H9 (cell line): ENCODE results near the gene IMPACT. TPM values are rescaled to one million over a fixed set of nuclear protein-coding genes. Genes with fewer than 3 reads are reported as not detected.

Source experiments
- DNase-seq: peaks from one replicate; pipeline ENCODE4 v3.0.0-alpha.2; 2017
- H2AFZ ChIP-seq: one replicate; pipeline ENCODE4 v1.6.1; 2013; ENCODE audit warnings: mild to moderate bottlenecking, low read length, control low read depth, moderate library complexity
- H2AK5ac ChIP-seq: 2 replicates; pipeline ENCODE4 v1.6.1; 2013; ENCODE audit warnings: low read length, control low read depth, mixed read lengths; ENCODE audit not compliant: insufficient read length
- H2BK120ac ChIP-seq: one replicate; pipeline ENCODE4 v1.6.1; 2013; ENCODE audit warnings: low read depth, mild to moderate bottlenecking, low read length, control low read depth, inconsistent platforms; ENCODE audit not compliant: poor library complexity, severe bottlenecking
- H2BK12ac ChIP-seq: 2 replicates; pipeline ENCODE4 v1.6.1; 2013; ENCODE audit warnings: low read length, control low read depth, mixed read lengths, low read depth; ENCODE audit not compliant: insufficient read length
- H2BK15ac ChIP-seq: 2 replicates; pipeline ENCODE4 v1.6.1; 2013; ENCODE audit warnings: low read depth, low read length, control low read depth
- H2BK20ac ChIP-seq: one replicate; pipeline ENCODE4 v1.6.1; 2013; ENCODE audit warnings: low read depth, mild to moderate bottlenecking, low read length, control low read depth, inconsistent platforms; ENCODE audit not compliant: poor library complexity, severe bottlenecking
- H2BK5ac ChIP-seq: 2 replicates; pipeline ENCODE4 v1.6.1; 2013; ENCODE audit warnings: low read length, control low read depth, mixed read lengths; ENCODE audit not compliant: insufficient read length
- H3K14ac ChIP-seq: 2 replicates; pipeline ENCODE4 v1.6.1; 2013; ENCODE audit warnings: low read length, control low read depth; ENCODE audit not compliant: insufficient read depth
- H3K18ac ChIP-seq: 2 replicates; pipeline ENCODE4 v1.6.1; 2013; ENCODE audit warnings: low read depth, mild to moderate bottlenecking, mixed read lengths, low read length, control low read depth; ENCODE audit not compliant: insufficient read length
- H3K23ac ChIP-seq: 2 replicates; pipeline ENCODE4 v1.6.1; 2013; ENCODE audit warnings: low read length, control low read depth, mixed read lengths, low read depth; ENCODE audit not compliant: insufficient read length
- H3K23me2 ChIP-seq: 2 replicates; pipeline ENCODE4 v1.6.1; 2013; ENCODE audit warnings: low read depth, mild to moderate bottlenecking, mixed read lengths, low read length, control low read depth; ENCODE audit not compliant: insufficient read length, poor library complexity, severe bottlenecking
- H3K27ac ChIP-seq: 2 replicates; pipeline ENCODE4 v1.5.1; 2013; ENCODE audit warnings: low read length, control low read depth, mixed read lengths, low read depth; ENCODE audit not compliant: insufficient read length
- H3K27me3 ChIP-seq: 2 replicates; pipeline ENCODE4 v1.6.1; 2013; ENCODE audit warnings: low read length, control low read depth, inconsistent platforms; ENCODE audit not compliant: insufficient read depth
- H3K4ac ChIP-seq: 2 replicates; pipeline ENCODE4 v1.6.1; 2013; ENCODE audit warnings: low read depth, mild to moderate bottlenecking, control low read depth, inconsistent platforms, low read length, moderate library complexity
- H3K4me1 ChIP-seq: 2 replicates; pipeline ENCODE4 v1.6.1; 2013; ENCODE audit warnings: low read length, control low read depth, inconsistent platforms; ENCODE audit not compliant: insufficient read depth
- H3K4me2 ChIP-seq: 2 replicates; pipeline ENCODE4 v1.6.1; 2013; ENCODE audit warnings: low read length, control low read depth, mixed read lengths; ENCODE audit not compliant: insufficient read length, insufficient read depth
- H3K56ac ChIP-seq: 2 replicates; pipeline ENCODE4 v1.6.1; 2013; ENCODE audit warnings: low read depth, mild to moderate bottlenecking, mixed read lengths, low read length, control low read depth; ENCODE audit not compliant: insufficient read length
- H3K79me1 ChIP-seq: 2 replicates; pipeline ENCODE4 v1.6.1; 2013; ENCODE audit warnings: low read depth, mild to moderate bottlenecking, moderate library complexity, low read length, control low read depth, inconsistent platforms; ENCODE audit not compliant: insufficient read depth, poor library complexity, severe bottlenecking
- H3K79me2 ChIP-seq: 2 replicates; pipeline ENCODE4 v1.6.1; 2013; ENCODE audit warnings: low read length, control low read depth, inconsistent platforms; ENCODE audit not compliant: insufficient read depth
- H3K9ac ChIP-seq: 2 replicates; pipeline ENCODE4 v1.6.1; 2013; ENCODE audit warnings: low read length, control low read depth, mixed read lengths; ENCODE audit not compliant: insufficient read length; ENCODE audit errors: extremely low read depth
- H3K9me3 ChIP-seq: one replicate; pipeline ENCODE4 v1.6.1; 2013; ENCODE audit warnings: low read depth, low read length, inconsistent platforms; ENCODE audit not compliant: control insufficient read depth
- H3T11ph ChIP-seq: one replicate; pipeline ENCODE4 v1.6.1; 2013; ENCODE audit warnings: mild to moderate bottlenecking, low read length, control low read depth, inconsistent platforms
- H4K20me1 ChIP-seq: one replicate; pipeline ENCODE4 v1.6.1; 2013; ENCODE audit not compliant: control insufficient read depth, insufficient read length, insufficient read depth
- H4K5ac ChIP-seq: 2 replicates; pipeline ENCODE4 v1.6.1; 2013; ENCODE audit warnings: low read depth, mild to moderate bottlenecking, mixed read lengths, low read length, control low read depth; ENCODE audit not compliant: insufficient read length
- H4K8ac ChIP-seq: replicated peaks from 2 replicates; pipeline ENCODE4 v1.6.1; 2013; ENCODE audit warnings: low read length, control low read depth, mixed read lengths, low read depth; ENCODE audit not compliant: insufficient read length
- H4K91ac ChIP-seq: 2 replicates; pipeline ENCODE4 v1.6.1; 2013; ENCODE audit warnings: low read depth, mild to moderate bottlenecking, moderate library complexity, mixed read lengths, low read length, control low read depth; ENCODE audit not compliant: insufficient read length
- H3K27ac Mint-ChIP-seq, 3 experiments: 2 replicates in 2 of 3; 3 replicates in 1 of 3; pipeline ENCODE4 v1.8.0; 2020 to 2021; ENCODE audit warnings: mixed read lengths in 3 of 3, mild to moderate bottlenecking in 1 of 3, moderate library complexity in 1 of 3
- H3K27me3 Mint-ChIP-seq: 2 replicates; pipeline ENCODE4 v1.8.0; 2021; ENCODE audit warnings: low read depth, mild to moderate bottlenecking, moderate library complexity, mixed read lengths
- H3K36me3 Mint-ChIP-seq, 3 experiments: 2 replicates in 2 of 3; 3 replicates in 1 of 3; pipeline ENCODE4 v1.8.0; 2020 to 2021; ENCODE audit warnings: low read depth in 3 of 3, mixed read lengths in 3 of 3; ENCODE audit not compliant: insufficient read depth in 1 of 3
- H3K4me1 Mint-ChIP-seq, 2 experiments: 2 replicates each; pipeline ENCODE4 v1.8.0; 2020; ENCODE audit warnings: mixed read lengths in 2 of 2
- H3K4me3 Mint-ChIP-seq, 2 experiments: 2 replicates in 1 of 2; 3 replicates in 1 of 2; pipeline ENCODE4 v1.8.0; 2020 to 2021; ENCODE audit warnings: mild to moderate bottlenecking in 2 of 2, mixed read lengths in 2 of 2, moderate library complexity in 1 of 2
- H3K9me3 Mint-ChIP-seq, 2 experiments: 2 replicates in 1 of 2; 3 replicates in 1 of 2; pipeline ENCODE4 v1.8.0; 2020; ENCODE audit warnings: mild to moderate bottlenecking in 2 of 2, mixed read lengths in 2 of 2, moderate library complexity in 1 of 2
- CTCF ChIP-seq: fragments of 200-600 bp; sonication (generic); conservative IDR thresholded peaks from 3 replicates; pipeline ENCODE4 v1.8.0; 2021; ENCODE audit warnings: antibody characterized with exemption, mild to moderate bottlenecking
- WGBS: extraction: QIAGEN DNeasy Blood & Tissue Kit; methylation state at CpG from one replicate; pipeline ENCODE4 v1.1.7; 2013; ENCODE audit warnings: missing lambda C conversion rate, low lambda C conversion rate, mixed read lengths; ENCODE audit not compliant: insufficient read length; ENCODE audit errors: extremely low coverage; 5-methylcytosine and 5-hydroxymethylcytosine counted together
- total RNA-seq: library from RNA; stranded (reverse); gene quantifications from 2 replicates; pipeline ENCODE4 v1.2.1, GENCODE V29; 2021

The IMPACT gene
- total RNA-seq, 1 experiment from 2014 or later: 41.9 TPM

GRCh38 chr18:24404591-24404990 is 21.9 kb upstream of the IMPACT start:
- Histone ChIP-seq H3K56ac (no peak overlapping the region), H2BK15ac (no peak overlapping the region), H3K4me2 (no peak overlapping the region), H3K9ac (no peak overlapping the region), H3K27ac (no peak overlapping the region), H2BK120ac (no peak overlapping the region), H3K14ac (no peak overlapping the region), H4K8ac (no peak overlapping the region), H4K20me1 (no peaks in the 10 kb centered on the region), H3K27me3 (no peaks in the 10 kb centered on the region; the same call in 1 of the 2 replicates), H3K4ac (no peak overlapping the region), H4K5ac (no peak overlapping the region), H3K18ac (no peak overlapping the region), H3K79me1 (no peaks in the 10 kb centered on the region), H3T11ph (no peak overlapping the region), H3K23ac (no peak overlapping the region), H3K23me2 (no peaks in the 10 kb centered on the region), H2AFZ (no peak overlapping the region), H2AK5ac (no peak overlapping the region), H2BK12ac (no peak overlapping the region), H2BK5ac (no peak overlapping the region), H4K91ac (no peak overlapping the region), H3K9me3 (no peaks in the 10 kb centered on the region), H3K4me1 (no peaks in the 10 kb centered on the region; the same call in 1 of the 2 replicates), H3K79me2 (no peaks in the 10 kb centered on the region), H2BK20ac (no peak overlapping the region)
- no peak overlapping the region for H3K27ac Mint-ChIP-seq
- peaks cover 6% of the 10 kb centered on the region for H3K27me3 Mint-ChIP-seq
- no CpG with 5 or more reads among the region's 3 CpGs for WGBS
- DNase-seq: no peak
- no peak for TF ChIP-seq CTCF
- no peaks in the 10 kb centered on the region; a peak in 2 of 5 replicates for H3K9me3 Mint-ChIP-seq
- peaks cover 23 to 26% of the 10 kb centered on the region in 2 experiments for H3K4me1 Mint-ChIP-seq
- H3K4me3 Mint-ChIP-seq: no peak overlapping the region
- no peaks in the 10 kb centered on the region for H3K36me3 Mint-ChIP-seq
